T-cell (primary cell): ENCODE results near the gene TSPAN9. TPM values are rescaled to one million over a fixed set of nuclear protein-coding genes. Genes with fewer than 3 reads are reported as not detected.

Source experiments
- ATAC-seq, 4 experiments: fragments of 200-7000 bp in 3 of 4; fragments of 150-1000 bp in 1 of 4; cut with Tn5 transposase; replicated peaks in 1 of 4; 1 replicate in 3 of 4; 2 replicates in 1 of 4; pipeline ENCODE4 v1.10.0; 2021; ENCODE audit warnings: moderate library complexity in 3 of 4, mild to moderate bottlenecking in 2 of 4, moderate number of reproducible peaks in 1 of 4
- CTCF ChIA-PET, 2 donors: fragments of 300-600 bp; sonication (Branson Sonifier 250); formaldehyde crosslinking; loops; one replicate each; lab custom pipeline; 2022; ENCODE audit warnings: antibody characterized with exemption in 2 of 2; lab: Charles Lee
- POLR2A ChIA-PET, 2 donors: fragments of 300-600 bp; sonication (Branson Sonifier 250); formaldehyde crosslinking; loops; one replicate each; lab custom pipeline; 2022; ENCODE audit warnings: antibody characterized with exemption in 2 of 2; lab: Charles Lee
- DNase-seq, 35 experiments: peaks; one replicate each; pipeline versions ENCODE4 v3.0.0 to v3.0.0-alpha.2; 2013 to 2023
- H3K27ac ChIP-seq: one replicate; pipeline ENCODE4 v1.5.1; 2013; ENCODE audit warnings: low read length
- H3K27me3 ChIP-seq, 2 experiments: replicated peaks in 1 of 2; 1 replicate in 1 of 2; 2 replicates in 1 of 2; pipeline versions ENCODE4 v1.6.1 to v1.7.0; 2013; ENCODE audit warnings: low read length in 1 of 2, mixed read lengths in 1 of 2; ENCODE audit not compliant: control insufficient read depth in 2 of 2, insufficient read depth in 2 of 2; ENCODE audit errors: extremely low read depth in 1 of 2
- H3K36me3 ChIP-seq, 2 donors: 1 replicate in 1 of 2; 2 replicates in 1 of 2; pipeline versions ENCODE4 v1.6.1 to v1.7.0; 2013; ENCODE audit warnings: low read length in 1 of 2; ENCODE audit not compliant: control insufficient read depth in 2 of 2, insufficient read depth in 1 of 2; ENCODE audit errors: extremely low read depth in 1 of 2
- H3K4me1 ChIP-seq, 2 experiments: 1 replicate in 1 of 2; 2 replicates in 1 of 2; pipeline versions ENCODE4 v1.6.1 to v1.7.0; 2013; ENCODE audit warnings: low read length in 2 of 2, mixed read lengths in 1 of 2; ENCODE audit not compliant: insufficient read depth in 2 of 2, control insufficient read depth in 1 of 2; ENCODE audit errors: extremely low read depth in 1 of 2
- H3K4me3 ChIP-seq, 2 donors: 1 replicate in 1 of 2; 2 replicates in 1 of 2; pipeline versions ENCODE4 v1.5.1 to v1.7.0; 2013; ENCODE audit warnings: mild to moderate bottlenecking in 2 of 2, low read length in 1 of 2, moderate library complexity in 1 of 2; ENCODE audit not compliant: control insufficient read depth in 1 of 2; ENCODE audit errors: extremely low read depth in 1 of 2
- H3K9me3 ChIP-seq: 2 replicates; pipeline ENCODE4 v1.7.0; 2013
- H3K27ac Mint-ChIP-seq, 2 donors: one replicate each; pipeline ENCODE4 v1.8.0; 2020 to 2021; ENCODE audit warnings: mild to moderate bottlenecking in 2 of 2, mixed read lengths in 2 of 2
- H3K27me3 Mint-ChIP-seq, 2 donors: one replicate each; pipeline ENCODE4 v1.8.0; 2021 to 2022; ENCODE audit warnings: mixed read lengths in 2 of 2
- H3K36me3 Mint-ChIP-seq: one replicate; pipeline ENCODE4 v1.8.0; 2021; ENCODE audit warnings: mixed read lengths
- H3K4me1 Mint-ChIP-seq, 3 donors: one replicate each; pipeline ENCODE4 v1.8.0; 2020 to 2022; ENCODE audit warnings: mixed read lengths in 3 of 3, mild to moderate bottlenecking in 1 of 3
- H3K4me3 Mint-ChIP-seq, 3 donors: one replicate each; pipeline ENCODE4 v1.8.0; 2020 to 2022; ENCODE audit warnings: mild to moderate bottlenecking in 3 of 3, mixed read lengths in 3 of 3, moderate library complexity in 3 of 3
- H3K9me3 Mint-ChIP-seq, 3 donors: one replicate each; pipeline ENCODE4 v1.8.0; 2020 to 2022; ENCODE audit warnings: mixed read lengths in 3 of 3
- WGBS: methylation state at CpG from one replicate; pipeline ENCODE4 v1.1.5; 2013; ENCODE audit warnings: missing lambda C conversion rate; ENCODE audit not compliant: insufficient coverage; 5-methylcytosine and 5-hydroxymethylcytosine counted together
- total RNA-seq, 35 experiments: library from RNA in 6 of 35; stranded (reverse) in 6 of 35; fragments of 120-200 nt in 1 of 35; gene quantifications; one replicate each; pipeline versions ENCODE4 v1.2.1 to v1.2.4 and lab custom pipeline; 2013 to 2026

The TSPAN9 gene
- total RNA-seq, 5 donors from 2014 or later (not counting 1 experiment from before 2014, with no cell fraction given): 0.56 to 1.1 (median 0.70) TPM

DNA sequence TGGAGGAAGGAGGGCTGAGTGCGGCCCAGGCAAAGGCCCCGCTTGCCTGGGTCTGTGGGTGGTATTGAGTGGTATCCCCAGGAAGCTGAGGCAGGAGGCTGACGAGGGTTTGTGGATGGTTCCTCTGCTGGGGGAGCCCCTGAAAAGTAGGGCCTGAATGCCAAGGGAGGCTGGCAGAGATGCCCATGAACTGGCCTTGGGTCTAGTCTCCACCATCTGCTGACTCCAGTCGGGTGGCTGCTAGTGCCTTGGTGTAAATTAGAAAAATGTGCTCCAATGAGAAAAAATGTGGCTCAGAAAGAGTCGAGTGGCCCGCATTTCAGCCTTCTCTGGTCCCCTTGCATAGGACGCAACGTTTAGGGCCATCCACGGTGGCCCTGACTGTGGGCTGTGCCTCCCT is 232.6 kb downstream of the TSPAN9 start:
- CTCF ChIA-PET: no interaction called here
- Mint-ChIP-seq H3K4me1 (no peaks in the 10 kb centered on the region), H3K4me3 (no peak overlapping the region), H3K36me3 (no peaks in the 10 kb centered on the region), H3K27ac (no peak overlapping the region), H3K27me3 (peaks cover 14 to 22% of the 10 kb centered on the region in 2 donors), H3K9me3 (no peaks in the 10 kb centered on the region)
- Histone ChIP-seq H3K4me3 (no peak overlapping the region), H3K27ac (no peak overlapping the region), H3K9me3 (no peaks in the 10 kb centered on the region), H3K4me1 (no peaks in the 10 kb centered on the region), H3K27me3 (peaks cover 0 to 28% of the 10 kb centered on the region in 2 experiments), H3K36me3 (no peaks in the 10 kb centered on the region)
- no peak for DNase-seq
- WGBS: 71% methylated on average over 9 of the region's 9 CpGs
- no peak for ATAC-seq
- POLR2A ChIA-PET: no interaction called here

DNA sequence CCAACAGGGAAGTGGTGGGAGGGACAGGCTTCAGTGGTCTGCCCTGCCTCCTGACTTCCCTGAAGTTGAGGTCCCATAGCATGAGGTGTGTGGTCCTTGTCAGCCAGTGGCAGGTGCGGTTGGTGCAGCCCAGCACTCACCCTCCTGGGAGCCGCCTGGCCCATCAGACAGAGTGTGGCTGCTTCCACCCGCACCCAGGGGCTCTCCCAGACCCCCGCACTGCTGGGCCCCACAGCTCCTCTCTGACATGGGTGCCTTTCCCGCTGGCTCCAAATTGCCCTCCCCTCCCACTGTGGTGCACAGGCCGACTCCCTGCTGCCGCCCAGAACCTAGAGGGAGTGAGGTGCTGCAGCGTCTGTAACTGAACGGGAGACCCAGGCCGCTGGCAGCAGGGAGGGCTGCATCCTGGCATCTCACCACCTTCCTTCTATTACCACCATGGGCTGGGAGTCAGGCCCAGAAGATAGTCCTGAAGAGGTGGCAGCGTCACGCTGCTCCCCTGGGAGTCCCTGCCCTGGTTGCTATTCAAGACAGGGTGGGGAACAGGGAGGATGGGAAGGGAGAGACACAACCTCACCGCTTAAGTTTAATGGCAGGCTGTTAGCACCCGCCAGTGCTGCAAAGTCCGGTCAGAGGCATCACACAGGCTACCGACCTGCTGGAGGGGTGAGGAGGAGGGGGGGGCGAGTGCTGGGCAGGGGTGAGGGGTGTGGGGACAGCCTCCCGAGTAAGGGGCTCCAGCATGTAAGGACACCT is 233.3 kb downstream of the TSPAN9 start:
- Histone ChIP-seq H3K9me3 (no peaks in the 10 kb centered on the region), H3K27me3 (peaks cover 0 to 28% of the 10 kb centered on the region in 2 experiments), H3K4me1 (no peaks in the 10 kb centered on the region), H3K27ac (no peak overlapping the region), H3K4me3 (no peak overlapping the region), H3K36me3 (no peaks in the 10 kb centered on the region)
- ATAC-seq: no peak
- 88% methylated on average over 12 of the region's 18 CpGs for whole genome bisulfite sequencing
- Mint-ChIP-seq H3K4me1 (no peaks in the 10 kb centered on the region), H3K27me3 (peaks cover 18 to 28% of the 10 kb centered on the region in 2 donors), H3K9me3 (no peaks in the 10 kb centered on the region), H3K36me3 (no peaks in the 10 kb centered on the region), H3K27ac (no peak overlapping the region), H3K4me3 (no peak overlapping the region)
- no peak for DNase-seq
- POLR2A ChIA-PET: no interaction called here
- CTCF ChIA-PET: interaction anchor here (0.6 to 1.0 kb wide), 2 partner anchors 10 to 470 kb away, joined by 3 read pairs; no protein-coding TSS in a partner anchor

DNA sequence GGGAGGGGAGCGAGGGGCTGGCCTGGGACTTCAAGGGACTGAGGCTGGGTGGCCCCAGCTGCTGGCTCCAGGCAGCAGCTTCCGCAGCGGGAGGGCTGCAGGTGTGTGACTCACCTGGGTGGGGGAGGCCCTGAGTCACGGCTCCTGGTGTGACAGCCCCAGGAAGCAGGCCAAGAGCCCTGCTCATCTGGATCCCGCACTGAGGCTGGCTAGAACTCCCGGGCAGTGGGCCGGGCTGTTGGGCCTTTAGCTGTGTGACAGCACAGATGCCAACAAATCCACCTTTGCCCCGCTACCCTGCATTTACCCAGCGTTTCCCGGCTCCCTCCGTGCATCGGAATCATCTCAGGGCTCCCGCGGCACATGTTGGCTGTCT is 233.8 kb downstream of the TSPAN9 start:
- peaks cover 18 to 31% of the 10 kb centered on the region in 2 donors for H3K27me3 Mint-ChIP-seq
- no peak overlapping the region for H3K4me3 Mint-ChIP-seq
- no peak overlapping the region for H3K27ac Mint-ChIP-seq
- H3K27me3 ChIP-seq: peaks cover 0 to 28% of the 10 kb centered on the region in 2 experiments
- ChIA-PET CTCF (interaction anchor here (0.6 to 1.0 kb wide), 3 partner anchors 11 to 470 kb away, joined by 3 read pairs; no protein-coding TSS in a partner anchor), POLR2A (no interaction called here)
- no peaks in the 10 kb centered on the region for H3K4me1 Mint-ChIP-seq
- DNase-seq (no peak), ATAC-seq (no peak)
- H3K36me3 Mint-ChIP-seq: no peaks in the 10 kb centered on the region
- H3K27ac ChIP-seq: no peak overlapping the region
- H3K9me3 ChIP-seq: no peaks in the 10 kb centered on the region
- H3K4me3 ChIP-seq: no peak overlapping the region
- H3K9me3 Mint-ChIP-seq: no peaks in the 10 kb centered on the region
- no peaks in the 10 kb centered on the region for H3K4me1 ChIP-seq
- WGBS: 81% methylated on average over 14 of the region's 14 CpGs
- no peaks in the 10 kb centered on the region for H3K36me3 ChIP-seq

DNA sequence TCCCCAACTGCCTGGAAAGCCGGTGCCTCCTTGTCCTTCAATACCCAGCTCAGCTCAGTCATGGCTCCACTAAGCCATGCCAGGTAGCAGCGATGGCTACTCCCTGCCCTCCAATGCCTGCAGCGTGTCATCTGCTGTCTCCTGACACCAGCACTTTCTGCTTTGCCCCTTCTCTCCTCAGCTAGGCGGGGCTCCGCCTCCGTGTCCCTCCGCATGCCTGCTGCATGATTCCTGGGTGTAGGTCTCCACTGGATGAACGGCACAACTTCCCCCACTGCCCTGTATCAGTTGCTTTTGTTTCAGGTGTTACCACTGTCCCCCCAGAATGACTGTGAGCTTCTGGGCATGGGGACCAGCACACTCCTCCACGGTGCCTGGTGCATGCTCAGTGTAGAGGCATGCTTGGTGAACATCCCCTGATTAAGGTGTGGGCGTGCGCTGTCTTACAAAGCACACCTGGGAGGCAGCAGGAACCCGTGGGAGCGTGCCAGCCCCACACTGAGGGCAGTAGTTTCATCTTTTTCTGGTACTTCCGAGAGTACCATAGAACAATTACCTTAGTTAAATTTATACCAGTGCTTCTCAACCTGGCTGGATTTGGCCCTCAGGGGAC is 234.4 kb downstream of the TSPAN9 start:
- Mint-ChIP-seq H3K4me1 (no peaks in the 10 kb centered on the region), H3K9me3 (no peaks in the 10 kb centered on the region), H3K4me3 (no peak overlapping the region), H3K27ac (no peak overlapping the region), H3K27me3 (peaks cover 18 to 31% of the 10 kb centered on the region in 2 donors), H3K36me3 (no peaks in the 10 kb centered on the region)
- Histone ChIP-seq H3K27me3 (peaks cover 0 to 28% of the 10 kb centered on the region in 2 experiments), H3K27ac (no peak overlapping the region), H3K36me3 (no peaks in the 10 kb centered on the region), H3K4me1 (no peaks in the 10 kb centered on the region), H3K4me3 (no peak overlapping the region), H3K9me3 (no peaks in the 10 kb centered on the region)
- DNase-seq: no peak
- WGBS: 70% methylated on average over 7 of the region's 14 CpGs
- no peak for ATAC-seq
- ChIA-PET CTCF (interaction anchor here in 1 of 2 donors (0.8 to 1.0 kb wide), 2 partner anchors 11 to 14 kb away, joined by 3 read pairs; no protein-coding TSS in a partner anchor), POLR2A (no interaction called here)

DNA sequence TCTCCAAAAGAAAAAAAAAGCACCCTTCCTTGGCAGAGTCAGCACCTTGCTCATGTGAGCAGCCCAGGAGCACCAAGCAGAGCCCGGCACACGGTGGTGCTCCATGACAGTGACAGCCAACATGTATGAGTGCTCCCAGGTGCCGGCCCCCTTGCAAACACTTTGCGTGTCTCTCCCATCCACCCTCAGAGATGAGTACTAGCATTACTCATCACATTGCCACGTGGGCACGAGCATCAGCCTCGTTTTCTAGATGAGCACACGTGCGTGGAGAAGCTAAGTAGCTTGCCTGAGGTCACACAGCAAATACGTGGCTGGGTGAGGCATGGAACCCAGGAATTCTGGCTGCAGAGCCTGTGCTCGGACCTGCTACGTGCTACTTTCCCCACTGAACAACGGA is 235.9 kb downstream of the TSPAN9 start:
- Histone ChIP-seq H3K27ac (no peak overlapping the region), H3K27me3 (peaks cover 0 to 27% of the 10 kb centered on the region in 2 experiments), H3K4me3 (no peak overlapping the region), H3K36me3 (no peaks in the 10 kb centered on the region), H3K9me3 (no peaks in the 10 kb centered on the region), H3K4me1 (no peaks in the 10 kb centered on the region)
- Mint-ChIP-seq H3K9me3 (no peaks in the 10 kb centered on the region), H3K36me3 (no peaks in the 10 kb centered on the region), H3K4me1 (no peaks in the 10 kb centered on the region), H3K4me3 (no peak overlapping the region), H3K27ac (no peak overlapping the region), H3K27me3 (peaks cover 15 to 30% of the 10 kb centered on the region in 2 donors)
- DNase-seq (no peak), ATAC-seq (no peak)
- ChIA-PET POLR2A (no interaction called here), CTCF (interaction anchor here (1.0 to 2.3 kb wide), 4 partner anchors 13 to 464 kb away, joined by 3 to 9 read pairs (median 5); no protein-coding TSS in a partner anchor)
- WGBS: 58% methylated on average over 11 of the region's 13 CpGs

DNA sequence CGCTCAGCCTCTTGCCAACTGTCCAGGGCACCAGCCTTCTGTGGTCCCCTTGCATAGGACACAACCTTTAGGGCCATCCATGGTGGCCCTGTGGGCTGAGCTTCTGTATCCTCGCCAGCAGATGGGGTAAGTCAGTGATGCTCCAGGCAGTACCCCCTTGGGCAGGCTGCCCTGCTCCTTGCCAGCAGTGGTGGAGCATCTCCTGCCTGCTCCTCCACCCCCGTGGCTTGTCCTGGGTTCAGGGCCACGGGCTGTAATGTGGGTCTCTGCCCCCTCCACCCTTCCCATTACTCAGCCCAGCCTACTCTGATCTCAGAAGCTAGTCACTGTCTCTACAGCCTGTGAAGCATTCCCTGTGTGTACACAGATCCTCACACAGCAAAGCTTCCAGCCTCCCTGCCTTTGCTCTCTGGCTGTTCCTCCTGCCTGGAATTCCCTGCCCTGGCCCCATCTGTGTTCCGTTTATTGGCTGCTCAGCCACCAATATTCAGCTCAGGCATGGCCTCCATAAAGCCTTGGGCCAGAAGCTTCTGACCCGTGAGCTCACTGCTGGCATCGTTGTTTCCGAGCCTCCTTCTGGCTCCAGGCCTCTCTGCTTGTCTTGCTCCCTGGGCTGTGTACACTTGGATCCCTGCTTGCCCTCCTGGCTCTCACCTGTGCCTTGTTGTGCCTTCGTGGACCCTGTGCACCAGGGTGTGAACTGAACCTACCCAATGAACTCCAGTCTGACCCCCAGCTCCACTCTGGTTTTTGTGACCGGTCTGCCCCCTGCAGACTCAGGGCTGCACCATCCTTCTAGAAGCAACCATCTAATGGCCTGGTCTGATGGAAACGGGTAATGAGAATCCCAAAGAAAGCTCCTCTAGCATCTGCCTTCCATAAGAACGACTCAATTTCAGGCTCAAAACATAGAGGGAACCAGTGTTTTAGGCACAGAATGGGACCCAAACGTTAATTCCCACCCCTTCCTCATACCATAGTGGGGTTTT is 236.8 kb downstream of the TSPAN9 start:
- ATAC-seq: peak in 3 of 4 experiments; percentile 39 to 68 (median 40)
- Histone ChIP-seq H3K27me3 (peaks cover 0 to 23% of the 10 kb centered on the region in 2 experiments), H3K36me3 (no peaks in the 10 kb centered on the region), H3K9me3 (no peaks in the 10 kb centered on the region), H3K4me3 (no peak overlapping the region), H3K27ac (no peak overlapping the region), H3K4me1 (no peaks in the 10 kb centered on the region)
- peak in 12 of 35 experiments; percentile 5 to 37 (median 10) for DNase-seq
- ChIA-PET CTCF (interaction anchor here (0.5 to 2.3 kb wide), 5 partner anchors 14 to 490 kb away, joined by 3 to 9 read pairs (median 7); no protein-coding TSS in a partner anchor), POLR2A (no interaction called here)
- H3K4me3 Mint-ChIP-seq: no peak overlapping the region
- no peaks in the 10 kb centered on the region for H3K4me1 Mint-ChIP-seq
- H3K9me3 Mint-ChIP-seq: no peaks in the 10 kb centered on the region
- WGBS: 57% methylated on average over 10 of the region's 13 CpGs
- H3K27ac Mint-ChIP-seq: no peak overlapping the region
- no peaks in the 10 kb centered on the region for H3K36me3 Mint-ChIP-seq
- H3K27me3 Mint-ChIP-seq: peaks cover 13 to 24% of the 10 kb centered on the region in 2 donors
